ENCODE data around the gene KLK7.
"Not testable (repeated sequence)": the region's sequence is repeated elsewhere in the genome, so short reads cannot be mapped to it uniquely, and the experiment has no call there.

KLK7 gene

GRCh38 chr19:50998061-50998460, 14.3 kb upstream of the KLK7 start:
- Histone ChIP-seq H3K4me1 (ENCODE audit: insufficient read depth, low read length) (no peaks in the 10 kb centered on the region), H3K9me3 (ENCODE audit: insufficient read depth, low read depth, low read length) (no peaks in the 10 kb centered on the region), H3K27ac (ENCODE audit: low read depth, low read length) (no peak overlapping the region), H3K36me3 (ENCODE audit: insufficient read depth, low read length) (no peaks in the 10 kb centered on the region), H3K27me3 (ENCODE audit: insufficient read depth, low read length) (peaks cover 3% of the 10 kb centered on the region; the same call in 1 of the 2 replicates), H3K4me3 (ENCODE audit: low read length) (no peak overlapping the region), H3K9ac (ENCODE audit: low read depth, low read length) (no peak overlapping the region)
- 80% methylated on average over 4 of the region's 5 CpGs for WGBS

DNA sequence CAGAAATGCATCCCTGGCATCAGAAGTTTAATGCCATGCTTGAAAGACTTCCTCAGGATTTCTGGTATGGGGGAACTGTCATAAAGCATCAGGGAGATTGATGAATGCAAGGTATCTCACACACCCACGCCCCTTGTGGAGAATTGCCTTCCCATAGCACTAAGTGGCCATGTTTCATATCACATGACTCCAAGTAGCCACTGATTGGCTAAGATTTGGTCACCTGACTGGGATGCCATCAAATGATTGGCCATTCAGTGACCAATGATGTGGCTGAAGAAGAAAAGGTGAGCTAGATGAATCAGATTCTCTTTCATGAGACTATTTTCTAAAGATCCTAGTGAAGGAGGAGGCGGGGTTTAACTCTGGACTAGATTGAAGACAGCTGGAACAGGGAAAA, 10.4 kb upstream of the KLK7 start:
- Histone ChIP-seq H3K9ac (ENCODE audit: low read depth, low read length) (no peak overlapping the region), H3K36me3 (ENCODE audit: insufficient read depth, low read length) (no peaks in the 10 kb centered on the region), H3K27me3 (ENCODE audit: insufficient read depth, low read length) (0 out of 2 replicates have a peak, but pooled peaks cover 3% of the 10 kb centered on the region), H3K4me3 (ENCODE audit: low read length) (no peak overlapping the region), H3K27ac (ENCODE audit: low read depth, low read length) (no peak overlapping the region), H3K9me3 (ENCODE audit: insufficient read depth, low read depth, low read length) (no peaks in the 10 kb centered on the region), H3K4me1 (ENCODE audit: insufficient read depth, low read length) (no peaks in the 10 kb centered on the region)
- 82% methylated on average over 2 of the region's 2 CpGs for WGBS

DNA sequence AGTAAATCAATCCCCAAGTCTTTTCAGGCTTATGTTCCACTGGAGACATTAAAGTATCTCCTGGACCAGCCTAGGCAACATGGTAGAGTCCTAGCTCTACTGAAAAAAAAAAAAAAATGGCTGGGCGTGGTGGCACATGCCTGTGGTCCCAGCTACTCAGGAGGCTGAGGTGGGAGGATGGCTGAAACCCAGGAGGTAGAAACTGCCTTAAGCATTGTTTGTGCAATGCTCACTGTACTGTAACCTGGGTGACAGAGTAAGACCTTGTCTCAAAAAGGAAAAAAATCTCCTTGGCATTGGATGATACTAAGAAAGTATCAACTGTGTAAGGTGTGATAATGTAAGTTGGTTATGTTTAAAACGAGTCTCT, 8.9 kb upstream of the KLK7 start:
- WGBS: 84% methylated on average over 2 of the region's 2 CpGs
- H3K9me3 ChIP-seq (ENCODE audit: insufficient read depth, low read depth, low read length): no peaks in the 10 kb centered on the region
- H3K27me3 ChIP-seq (ENCODE audit: insufficient read depth, low read length): peaks cover 4% of the 10 kb centered on the region; the same call in 1 of the 2 replicates
- H3K4me3 ChIP-seq (ENCODE audit: low read length): no peak overlapping the region
- H3K36me3 ChIP-seq (ENCODE audit: insufficient read depth, low read length): no peaks in the 10 kb centered on the region
- no peak overlapping the region for H3K9ac ChIP-seq (ENCODE audit: low read depth, low read length)
- no peaks in the 10 kb centered on the region for H3K4me1 ChIP-seq (ENCODE audit: insufficient read depth, low read length)
- no peak overlapping the region for H3K27ac ChIP-seq (ENCODE audit: low read depth, low read length)

DNA sequence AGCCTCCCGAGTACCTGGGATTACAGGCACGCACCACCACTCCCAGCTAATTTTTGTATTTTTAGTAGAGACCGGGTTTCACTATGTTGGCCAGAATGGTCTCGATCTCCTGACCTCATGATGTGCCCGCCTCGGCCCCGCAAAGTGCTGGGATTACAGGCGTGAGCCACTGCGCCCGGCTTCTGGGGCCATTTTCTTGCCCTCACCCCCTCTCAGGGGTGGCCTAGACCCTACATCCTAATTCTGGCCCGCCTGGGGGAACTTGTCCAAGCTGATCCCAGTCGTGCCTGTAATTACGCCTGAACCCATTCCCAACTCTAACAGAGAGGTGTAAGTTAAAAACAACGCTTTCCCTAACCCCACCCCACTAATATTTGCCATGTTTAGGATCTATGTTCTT, 699 bp upstream of the KLK7 start:
- H3K36me3 ChIP-seq (ENCODE audit: insufficient read depth, low read length); H3K9ac ChIP-seq (ENCODE audit: low read depth, low read length); H3K27ac ChIP-seq (ENCODE audit: low read depth, low read length); H3K9me3 ChIP-seq (ENCODE audit: insufficient read depth, low read depth, low read length); H3K4me1 ChIP-seq (ENCODE audit: insufficient read depth, low read length); H3K27me3 ChIP-seq (ENCODE audit: insufficient read depth, low read length); H3K4me3 ChIP-seq (ENCODE audit: low read length): not testable (repeated sequence)
- 93% methylated on average over 13 of the region's 14 CpGs for WGBS

- H3K9ac ChIP-seq (ENCODE audit: low read depth, low read length): no peak overlapping the region
- no peaks in the 10 kb centered on the region for H3K9me3 ChIP-seq (ENCODE audit: insufficient read depth, low read depth, low read length)
- H3K4me1 ChIP-seq (ENCODE audit: insufficient read depth, low read length): peaks cover 14% of the 10 kb centered on the region
- peaks cover 3% of the 10 kb centered on the region for H3K27me3 ChIP-seq (ENCODE audit: insufficient read depth, low read length)
- H3K36me3 ChIP-seq (ENCODE audit: insufficient read depth, low read length): no peaks in the 10 kb centered on the region
- no peak overlapping the region for H3K27ac ChIP-seq (ENCODE audit: low read depth, low read length)
- WGBS: 88% methylated on average over 4 of the region's 4 CpGs
- no peak overlapping the region for H3K4me3 ChIP-seq (ENCODE audit: low read length)
Measured at GRCh38 chr19:50982186-50982585, 1.5 kb downstream of the KLK7 start.

- H3K36me3 ChIP-seq (ENCODE audit: insufficient read depth, low read length): no peaks in the 10 kb centered on the region
- no peak overlapping the region for H3K4me3 ChIP-seq (ENCODE audit: low read length)
- no peak overlapping the region for H3K9ac ChIP-seq (ENCODE audit: low read depth, low read length)
- peaks cover 14% of the 10 kb centered on the region for H3K4me1 ChIP-seq (ENCODE audit: insufficient read depth, low read length)
- 78% methylated on average over 11 of the region's 11 CpGs for WGBS
- peaks cover 2% of the 10 kb centered on the region; the same call in 1 of the 2 replicates for H3K27me3 ChIP-seq (ENCODE audit: insufficient read depth, low read length)
- no peaks in the 10 kb centered on the region for H3K9me3 ChIP-seq (ENCODE audit: insufficient read depth, low read depth, low read length)
- H3K27ac ChIP-seq (ENCODE audit: low read depth, low read length): no peak overlapping the region
Measured at GRCh38 chr19:50981587-50982146, 2.0 kb downstream of the KLK7 start.

GRCh38 chr19:50980208-50980607, 3.5 kb downstream of the KLK7 start:
- H3K27ac ChIP-seq (ENCODE audit: low read depth, low read length): no peak overlapping the region
- H3K4me3 ChIP-seq (ENCODE audit: low read length): no peak overlapping the region
- WGBS: 81% methylated on average over 13 of the region's 13 CpGs
- peaks cover 2% of the 10 kb centered on the region; the same call in 1 of the 2 replicates for H3K27me3 ChIP-seq (ENCODE audit: insufficient read depth, low read length)
- no peak overlapping the region for H3K9ac ChIP-seq (ENCODE audit: low read depth, low read length)
- no peaks in the 10 kb centered on the region for H3K9me3 ChIP-seq (ENCODE audit: insufficient read depth, low read depth, low read length)
- H3K4me1 ChIP-seq (ENCODE audit: insufficient read depth, low read length): peaks cover 14% of the 10 kb centered on the region
- no peaks in the 10 kb centered on the region for H3K36me3 ChIP-seq (ENCODE audit: insufficient read depth, low read length)

- Histone ChIP-seq H3K9me3 (ENCODE audit: insufficient read depth, low read depth, low read length) (no peaks in the 10 kb centered on the region), H3K27me3 (ENCODE audit: insufficient read depth, low read length) (peaks cover 2% of the 10 kb centered on the region; the same call in 1 of the 2 replicates), H3K36me3 (ENCODE audit: insufficient read depth, low read length) (no peaks in the 10 kb centered on the region), H3K27ac (ENCODE audit: low read depth, low read length) (no peak overlapping the region), H3K9ac (ENCODE audit: low read depth, low read length) (no peak overlapping the region), H3K4me3 (ENCODE audit: low read length) (no peak overlapping the region), H3K4me1 (ENCODE audit: insufficient read depth, low read length) (peaks cover 14% of the 10 kb centered on the region)
- 62% methylated on average over 8 of the region's 8 CpGs for WGBS
Measured at GRCh38 chr19:50979758-50980157, 4.0 kb downstream of the KLK7 start.

- Histone ChIP-seq H3K9ac (ENCODE audit: low read depth, low read length) (no peak overlapping the region), H3K4me1 (ENCODE audit: insufficient read depth, low read length) (peaks cover 14% of the 10 kb centered on the region), H3K9me3 (ENCODE audit: insufficient read depth, low read depth, low read length) (no peaks in the 10 kb centered on the region), H3K4me3 (ENCODE audit: low read length) (no peak overlapping the region), H3K36me3 (ENCODE audit: insufficient read depth, low read length) (no peaks in the 10 kb centered on the region), H3K27me3 (ENCODE audit: insufficient read depth, low read length) (no peaks in the 10 kb centered on the region), H3K27ac (ENCODE audit: low read depth, low read length) (no peak overlapping the region)
- 70% methylated on average over 5 of the region's 5 CpGs for WGBS
Measured at GRCh38 chr19:50978772-50979390, 4.8 kb downstream of the KLK7 start.

DNA sequence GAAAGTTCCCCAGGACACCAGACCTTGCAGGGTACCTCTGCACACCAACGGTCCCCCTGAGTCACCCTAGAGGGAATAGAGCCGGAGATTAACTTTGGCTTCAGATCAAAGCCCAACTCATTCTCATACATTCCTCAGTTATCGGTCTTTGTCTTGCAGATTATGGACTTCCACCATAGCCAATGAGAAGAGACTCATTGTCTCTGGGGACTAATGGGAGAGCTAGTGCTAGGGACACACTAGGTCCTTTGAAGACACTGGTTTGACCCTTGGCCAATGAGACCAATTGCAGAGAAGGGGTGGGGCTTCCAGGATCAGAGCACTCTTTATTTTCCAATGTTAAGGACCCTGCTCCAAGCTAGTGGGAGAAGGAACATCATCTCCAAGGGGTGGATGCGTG, 6.1 kb downstream of the KLK7 start:
- Histone ChIP-seq H3K9me3 (ENCODE audit: insufficient read depth, low read depth, low read length) (no peaks in the 10 kb centered on the region), H3K4me1 (ENCODE audit: insufficient read depth, low read length) (peaks cover 14% of the 10 kb centered on the region), H3K9ac (ENCODE audit: low read depth, low read length) (no peak overlapping the region), H3K36me3 (ENCODE audit: insufficient read depth, low read length) (no peaks in the 10 kb centered on the region), H3K27me3 (ENCODE audit: insufficient read depth, low read length) (no peaks in the 10 kb centered on the region), H3K4me3 (ENCODE audit: low read length) (no peak overlapping the region), H3K27ac (ENCODE audit: low read depth, low read length) (no peak overlapping the region)
- 84% methylated on average over 4 of the region's 4 CpGs for WGBS

DNA sequence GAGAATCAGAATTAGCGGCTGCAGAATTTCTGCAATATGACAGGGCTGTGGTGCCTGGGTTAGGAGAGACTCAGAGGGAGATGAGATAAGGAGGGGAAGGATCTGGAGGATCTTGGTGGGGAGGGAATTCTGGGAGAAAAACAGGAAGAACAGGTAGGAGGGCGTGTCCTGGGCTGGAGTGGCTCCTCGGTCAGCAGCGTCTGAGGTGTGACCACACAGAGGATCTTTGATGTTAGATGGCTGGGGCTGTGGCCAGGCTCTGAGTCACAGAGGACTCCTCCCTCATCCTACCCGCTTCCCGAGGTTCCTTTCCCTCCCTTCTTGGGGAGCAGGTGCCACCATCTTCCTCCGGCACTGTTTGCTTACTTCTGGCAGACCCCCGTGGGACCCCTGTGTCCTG, 8.0 kb downstream of the KLK7 start:
- no peak overlapping the region for H3K4me3 ChIP-seq (ENCODE audit: low read length)

More for the DNA sequence above, 8.0 kb downstream of the KLK7 start:
- Histone ChIP-seq H3K27me3 (ENCODE audit: insufficient read depth, low read length) (no peaks in the 10 kb centered on the region), H3K9ac (ENCODE audit: low read depth, low read length) (no peak overlapping the region), H3K9me3 (ENCODE audit: insufficient read depth, low read depth, low read length) (no peaks in the 10 kb centered on the region), H3K4me1 (ENCODE audit: insufficient read depth, low read length) (peaks cover 14% of the 10 kb centered on the region), H3K27ac (ENCODE audit: low read depth, low read length) (no peak overlapping the region), H3K36me3 (ENCODE audit: insufficient read depth, low read length) (no peaks in the 10 kb centered on the region)
- WGBS: 48% methylated on average over 8 of the region's 8 CpGs
